Stimulated activated effector memory CD8-positive, alpha-beta T cell treated with anti-CD3 and anti-CD28 coated beads, Interleukin-12 subunit alpha, Interleukin-12 subunit beta, amount 100 ng/mL, for 72 hours (primary cell): Measurements from ENCODE around the gene ARHGEF16.

Source experiments
- ATAC-seq: fragments of 150-1000 bp; cut with Tn5 transposase; 2 replicates; pipeline ENCODE4 v1.10.0; 2021
- DNase-seq, 2 donors: peaks; one replicate each; pipeline ENCODE4 v3.0.0; 2021 to 2022; ENCODE audit warnings: low spot score in 2 of 2
- H3K27ac Mint-ChIP-seq: one replicate; pipeline ENCODE4 v1.8.0; 2022; ENCODE audit warnings: mild to moderate bottlenecking, mixed read lengths
- H3K36me3 Mint-ChIP-seq: one replicate; pipeline ENCODE4 v1.8.0; 2022; ENCODE audit warnings: mild to moderate bottlenecking, mixed read lengths
- H3K4me1 Mint-ChIP-seq: one replicate; pipeline ENCODE4 v1.8.0; 2022; ENCODE audit warnings: mixed read lengths
- H3K4me3 Mint-ChIP-seq: one replicate; pipeline ENCODE4 v1.8.0; 2022; ENCODE audit warnings: mild to moderate bottlenecking, mixed read lengths
- H3K9me3 Mint-ChIP-seq: one replicate; pipeline ENCODE4 v1.8.0; 2022; ENCODE audit warnings: mixed read lengths

Gene ARHGEF16

GRCh38 chr1:3417934-3418333 lies 36.5 kb upstream of the ARHGEF16 start:
- Mint-ChIP-seq H3K4me3 (no peak overlapping the region), H3K27ac (no peak overlapping the region), H3K4me1 (peaks cover 7% of the 10 kb centered on the region), H3K36me3 (no peaks in the 10 kb centered on the region), H3K9me3 (peaks cover 4% of the 10 kb centered on the region)
- ATAC-seq: no peak
- no peak for DNase-seq

- Mint-ChIP-seq H3K4me1 (peaks cover 7% of the 10 kb centered on the region), H3K4me3 (no peak overlapping the region), H3K27ac (no peak overlapping the region), H3K36me3 (no peaks in the 10 kb centered on the region), H3K9me3 (peaks cover 4% of the 10 kb centered on the region)
- DNase-seq: no peak
- no peak for ATAC-seq
These were observed 35.9 kb upstream of the ARHGEF16 start for GRCh38 chr1:3418600-3418999.

- Mint-ChIP-seq H3K9me3 (peaks cover 4% of the 10 kb centered on the region), H3K4me3 (no peak overlapping the region), H3K4me1 (peaks cover 7% of the 10 kb centered on the region), H3K27ac (no peak overlapping the region), H3K36me3 (no peaks in the 10 kb centered on the region)
- DNase-seq (no peak), ATAC-seq (no peak)
These were observed 34.9 kb upstream of the ARHGEF16 start for GRCh38 chr1:3419415-3420204.

GRCh38 chr1:3420218-3420951 lies 34.1 kb upstream of the ARHGEF16 start:
- Mint-ChIP-seq H3K4me3 (no peak overlapping the region), H3K4me1 (peaks cover 7% of the 10 kb centered on the region), H3K36me3 (no peaks in the 10 kb centered on the region), H3K9me3 (peaks cover 4% of the 10 kb centered on the region), H3K27ac (no peak overlapping the region)
- DNase-seq: no peak
- ATAC-seq: no peak

- Mint-ChIP-seq H3K4me1 (peaks cover 7% of the 10 kb centered on the region), H3K27ac (no peak overlapping the region), H3K4me3 (no peak overlapping the region), H3K9me3 (no peaks in the 10 kb centered on the region), H3K36me3 (no peaks in the 10 kb centered on the region)
- ATAC-seq (no peak), DNase-seq (no peak)
These were observed 31.8 kb upstream of the ARHGEF16 start for GRCh38 chr1:3422638-3423037.

GRCh38 chr1:3423245-3423829 lies 31.1 kb upstream of the ARHGEF16 start:
- ATAC-seq: no peak

GRCh38 chr1:3423896-3424611 lies 30.4 kb upstream of the ARHGEF16 start:
- H3K4me1 Mint-ChIP-seq: peaks cover 7% of the 10 kb centered on the region
- no peak for DNase-seq
- no peak for ATAC-seq
- H3K36me3 Mint-ChIP-seq: no peaks in the 10 kb centered on the region
- no peak overlapping the region for H3K27ac Mint-ChIP-seq
- no peaks in the 10 kb centered on the region for H3K9me3 Mint-ChIP-seq
- H3K4me3 Mint-ChIP-seq: no peak overlapping the region

More at GRCh38 chr1:3423245-3423829, 31.1 kb upstream of the ARHGEF16 start:
- H3K36me3 Mint-ChIP-seq: no peaks in the 10 kb centered on the region
- no peaks in the 10 kb centered on the region for H3K9me3 Mint-ChIP-seq
- H3K4me3 Mint-ChIP-seq: no peak overlapping the region
- peaks cover 7% of the 10 kb centered on the region for H3K4me1 Mint-ChIP-seq
- DNase-seq: no peak
- no peak overlapping the region for H3K27ac Mint-ChIP-seq

- no peak overlapping the region for H3K27ac Mint-ChIP-seq
- no peak overlapping the region for H3K4me3 Mint-ChIP-seq
- no peaks in the 10 kb centered on the region for H3K36me3 Mint-ChIP-seq
- H3K4me1 Mint-ChIP-seq: peaks cover 7% of the 10 kb centered on the region
- ATAC-seq (no peak), DNase-seq (no peak)
- H3K9me3 Mint-ChIP-seq: no peaks in the 10 kb centered on the region
These were observed 28.8 kb upstream of the ARHGEF16 start for GRCh38 chr1:3425486-3426215.

GRCh38 chr1:3426956-3427535 lies 27.4 kb upstream of the ARHGEF16 start:
- no peak for DNase-seq
- Mint-ChIP-seq H3K27ac (no peak overlapping the region), H3K4me3 (no peak overlapping the region), H3K9me3 (no peaks in the 10 kb centered on the region), H3K4me1 (peaks cover 1% of the 10 kb centered on the region), H3K36me3 (peaks cover 5% of the 10 kb centered on the region)
- ATAC-seq: no peak

GRCh38 chr1:3427711-3428704 lies 26.5 kb upstream of the ARHGEF16 start:
- H3K4me1 Mint-ChIP-seq: no peaks in the 10 kb centered on the region
- H3K9me3 Mint-ChIP-seq: no peaks in the 10 kb centered on the region
- peaks cover 5% of the 10 kb centered on the region for H3K36me3 Mint-ChIP-seq
- DNase-seq (no peak), ATAC-seq (no peak)
- no peak overlapping the region for H3K4me3 Mint-ChIP-seq
- no peak overlapping the region for H3K27ac Mint-ChIP-seq

GRCh38 chr1:3428899-3429298 lies 25.6 kb upstream of the ARHGEF16 start:
- Mint-ChIP-seq H3K4me1 (no peaks in the 10 kb centered on the region), H3K9me3 (no peaks in the 10 kb centered on the region), H3K4me3 (no peak overlapping the region), H3K27ac (no peak overlapping the region), H3K36me3 (peaks cover 5% of the 10 kb centered on the region)
- DNase-seq (no peak), ATAC-seq (no peak)

- Mint-ChIP-seq H3K36me3 (peaks cover 5% of the 10 kb centered on the region), H3K4me3 (no peak overlapping the region), H3K4me1 (no peaks in the 10 kb centered on the region), H3K9me3 (no peaks in the 10 kb centered on the region), H3K27ac (no peak overlapping the region)
- ATAC-seq (no peak), DNase-seq (no peak)
These were observed 25.1 kb upstream of the ARHGEF16 start for GRCh38 chr1:3429320-3429719.

GRCh38 chr1:3429766-3430165 lies 24.7 kb upstream of the ARHGEF16 start:
- Mint-ChIP-seq H3K36me3 (peaks cover 5% of the 10 kb centered on the region), H3K9me3 (no peaks in the 10 kb centered on the region)
- no peak for ATAC-seq

More at GRCh38 chr1:3429766-3430165, 24.7 kb upstream of the ARHGEF16 start:
- Mint-ChIP-seq H3K4me1 (no peaks in the 10 kb centered on the region), H3K4me3 (no peak overlapping the region), H3K27ac (no peak overlapping the region)
- no peak for DNase-seq
